HG03469 (cell line): ENCODE data around the gene CRLF3.
"Not testable (repeated sequence)": the region's sequence is repeated elsewhere in the genome, so short reads cannot be mapped to it uniquely, and the experiment has no call there.

ENCODE experiments used
- ATAC-seq: cut with Tn5 transposase; IDR thresholded peaks from one replicate; pipeline ENCODE4 v1.9.1; 2021; ENCODE audit warnings: mild to moderate bottlenecking, moderate library complexity, moderate number of reproducible peaks; ENCODE audit not compliant: unreplicated experiment

CRLF3 gene

DNA sequence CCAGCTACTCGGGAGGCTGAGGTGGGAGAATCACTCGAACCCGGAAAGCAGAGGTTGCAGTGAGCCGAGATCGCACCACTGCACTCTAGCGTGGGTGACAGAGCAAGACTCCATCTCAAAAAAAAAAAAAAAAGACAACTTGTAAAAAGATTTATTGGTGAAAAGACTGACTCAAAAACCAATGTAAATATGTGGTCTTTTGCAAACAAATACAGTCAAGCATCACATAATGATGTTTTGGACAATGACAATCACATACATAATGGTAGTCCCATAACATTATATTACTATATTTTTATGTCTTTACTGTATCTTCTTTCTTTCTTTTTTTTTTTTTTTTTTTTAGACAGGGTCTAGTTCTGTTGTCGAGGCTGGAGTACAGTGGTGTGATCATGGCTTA lies 8.3 kb downstream of the CRLF3 start:
- no peak for ATAC-seq

DNA sequence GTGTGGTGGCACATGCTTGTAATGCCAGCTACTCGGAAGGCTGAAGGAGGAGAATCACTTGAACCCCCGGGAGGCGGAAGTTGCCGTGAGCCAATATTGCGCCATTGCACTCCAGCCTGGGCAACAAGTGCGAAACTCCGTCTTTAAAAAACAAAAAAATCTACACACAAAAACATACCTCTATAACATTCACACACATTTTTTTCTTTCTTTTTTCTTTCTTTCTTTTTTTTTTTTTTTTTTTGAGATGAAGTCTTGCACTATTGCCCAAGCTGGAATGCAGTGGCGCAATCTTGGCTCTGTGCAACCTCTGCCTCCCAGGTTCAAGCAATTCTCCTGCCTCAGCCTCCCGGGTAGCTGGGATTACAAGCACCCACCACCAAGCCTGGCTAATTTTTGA lies 9.6 kb downstream of the CRLF3 start:
- not testable (repeated sequence) for ATAC-seq

DNA sequence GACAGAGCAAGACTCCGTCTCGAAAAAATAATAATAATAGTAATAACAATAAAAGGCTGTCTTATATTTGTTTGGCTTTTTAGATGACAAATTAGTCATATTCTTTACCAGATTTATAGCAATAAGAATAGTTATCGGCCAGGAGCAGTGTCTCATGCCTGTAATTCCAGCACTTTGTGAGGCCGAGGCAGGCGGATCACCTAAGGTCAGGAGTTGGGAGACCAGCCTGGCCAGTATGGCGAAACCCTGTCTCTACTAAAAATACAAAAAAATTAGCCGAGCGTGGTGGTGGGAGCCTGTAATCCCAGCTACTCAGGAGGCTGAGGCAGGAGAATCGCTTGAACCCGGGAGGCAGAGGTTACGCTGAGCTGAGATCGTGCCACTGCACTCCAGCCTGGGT lies 10.3 kb downstream of the CRLF3 start:
- not testable (repeated sequence) for ATAC-seq

- ATAC-seq, result no peak
These were observed 12.0 kb downstream of the CRLF3 start for GRCh38 chr17:30812218-30813177.

DNA sequence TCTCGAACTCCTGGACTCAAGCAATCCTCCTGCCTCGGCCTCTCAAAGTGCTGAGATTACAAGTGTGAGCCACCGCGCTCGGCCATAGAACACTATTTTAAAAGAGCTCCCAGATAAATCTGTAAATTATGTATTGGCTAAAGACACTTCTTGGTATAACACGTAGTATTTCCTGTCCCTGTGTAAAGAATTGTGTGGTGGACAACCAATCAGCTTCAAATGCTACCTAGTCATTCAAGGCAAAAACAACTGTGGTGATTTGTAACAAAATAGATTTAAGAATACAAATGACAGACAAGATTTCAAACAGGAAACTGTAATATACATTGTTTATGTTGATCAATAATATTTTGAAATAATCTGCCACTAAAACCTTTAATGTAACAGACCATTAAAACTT lies 14.6 kb downstream of the CRLF3 start:
- no peak for ATAC-seq

- peak; percentile 86 for ATAC-seq
These were observed 15.7 kb downstream of the CRLF3 start for GRCh38 chr17:30808785-30809286.

- no peak for ATAC-seq
These were observed 16.6 kb downstream of the CRLF3 start for GRCh38 chr17:30807896-30808295.

GRCh38 chr17:30805944-30806456 lies 18.5 kb downstream of the CRLF3 start:
- no peak for ATAC-seq

GRCh38 chr17:30801671-30802070 lies 22.8 kb downstream of the CRLF3 start:
- no peak for ATAC-seq

DNA sequence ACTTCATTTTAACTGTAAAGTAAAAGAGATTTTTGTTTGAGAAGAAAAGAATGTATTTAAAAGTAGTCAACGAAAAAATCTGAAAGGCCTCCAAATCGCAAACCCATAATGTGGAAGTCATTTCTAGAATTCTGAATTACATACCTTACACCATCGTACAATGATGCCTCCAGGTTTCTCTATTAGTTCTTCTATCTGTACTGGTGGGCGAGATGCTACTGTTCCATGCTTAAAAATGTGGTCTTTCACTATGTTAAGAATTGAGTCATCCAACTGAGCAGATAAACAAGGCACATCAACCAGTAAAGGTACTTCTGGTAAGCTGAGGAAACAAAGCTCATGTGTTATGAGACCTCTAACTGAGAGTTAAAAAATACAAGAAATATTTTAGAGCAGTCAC lies 28.5 kb downstream of the CRLF3 start:
- ATAC-seq, result no peak

GRCh38 chr17:30794372-30794771 lies 30.1 kb downstream of the CRLF3 start:
- no peak for ATAC-seq

- ATAC-seq, result no peak
These were observed 31.1 kb downstream of the CRLF3 start for GRCh38 chr17:30793282-30793977.

- ATAC-seq, result no peak
These were observed 34.2 kb downstream of the CRLF3 start for GRCh38 chr17:30790279-30790678.

DNA sequence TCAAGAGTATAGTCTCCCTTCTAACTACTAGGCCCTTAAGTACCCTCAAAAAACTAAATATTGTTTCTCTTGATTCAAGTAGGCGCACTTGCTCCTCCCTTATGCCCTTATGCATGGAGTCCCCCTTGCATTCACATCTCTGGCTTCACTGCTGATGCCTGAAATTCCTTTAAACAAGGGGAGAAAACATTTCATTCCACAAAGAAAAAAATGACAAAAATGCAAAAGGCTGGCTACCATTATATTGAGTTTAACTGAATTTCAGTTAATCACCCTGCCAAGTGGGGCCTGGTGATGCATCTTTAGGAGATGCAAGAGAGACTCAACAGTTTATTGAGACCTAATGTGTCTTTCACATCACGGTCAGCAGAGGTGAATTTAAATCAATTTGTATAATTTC lies 35.6 kb downstream of the CRLF3 start:
- no peak for ATAC-seq

GRCh38 chr17:30782206-30782605 lies 42.3 kb downstream of the CRLF3 start:
- ATAC-seq, result no peak

GRCh38 chr17:30780343-30780742 lies 44.1 kb downstream of the CRLF3 start:
- no peak for ATAC-seq

DNA sequence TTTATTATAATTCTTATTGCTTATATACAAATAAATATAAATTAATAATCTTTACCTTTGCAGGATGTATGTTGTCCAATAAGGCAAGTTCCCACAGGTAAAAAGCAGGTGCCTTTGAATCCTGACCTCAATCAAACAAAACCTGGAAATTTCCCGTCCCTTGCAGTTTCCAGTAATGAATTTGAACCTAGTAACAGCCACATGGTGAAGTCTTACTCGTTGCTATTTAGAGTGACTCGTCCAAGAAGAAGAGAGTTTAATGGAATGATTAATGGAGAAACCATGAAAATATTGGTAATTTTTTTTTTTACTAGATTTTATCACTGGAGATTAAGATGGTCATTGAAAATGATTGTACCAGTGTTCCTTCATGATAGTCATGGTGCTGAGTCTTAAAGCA lies 55.7 kb downstream of the CRLF3 start:
- ATAC-seq, result not testable (repeated sequence)

- not testable (repeated sequence) for ATAC-seq
These were observed 56.7 kb downstream of the CRLF3 start for GRCh38 chr17:30767641-30768404.

- ATAC-seq, result no peak
These were observed 63.4 kb downstream of the CRLF3 start for GRCh38 chr17:30761060-30761459.

DNA sequence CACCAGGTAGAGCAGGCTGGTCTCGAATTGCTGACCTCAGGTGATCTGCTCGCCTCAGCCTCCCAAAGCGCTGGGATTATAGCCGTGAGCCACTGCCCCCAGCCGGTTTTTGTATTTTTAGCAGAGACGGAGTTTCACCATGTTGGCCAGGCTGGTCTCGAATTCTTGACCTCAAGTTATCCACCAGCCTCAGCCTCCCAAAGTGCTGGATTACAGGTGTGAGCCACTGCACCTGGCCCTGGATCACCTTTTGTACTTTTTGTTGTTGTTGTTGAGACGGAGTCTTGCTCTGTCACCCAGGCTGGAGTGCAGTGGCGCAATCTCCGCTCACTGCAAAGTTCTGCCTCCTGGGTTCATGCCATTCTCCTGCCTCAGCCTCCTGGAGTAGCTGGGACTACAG lies 71.2 kb downstream of the CRLF3 start:
- ATAC-seq, result not testable (repeated sequence)

DNA sequence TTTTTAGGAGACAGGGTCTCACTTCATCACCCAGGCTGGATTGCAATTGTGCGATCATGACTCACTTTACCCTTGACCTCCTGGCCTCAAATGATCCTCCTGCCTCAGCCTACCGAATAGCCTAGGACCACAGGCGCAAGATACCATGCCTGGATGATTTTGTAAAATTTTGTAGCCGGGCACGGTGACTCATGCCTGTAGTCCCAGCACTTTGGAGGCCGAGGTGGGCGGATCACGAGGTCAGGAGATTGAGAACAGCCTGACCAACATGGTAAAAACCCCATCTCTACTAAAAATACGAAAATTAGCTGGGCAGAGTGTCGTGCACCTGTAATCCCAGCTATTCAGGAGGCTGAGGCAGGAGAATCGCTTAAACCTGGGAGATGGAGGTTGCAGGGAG lies 73.5 kb downstream of the CRLF3 start:
- not testable (repeated sequence) for ATAC-seq
